Eye (tissue), 1 donor: ENCODE data around the gene DCAF17.
"Not testable (repeated sequence)": the region's sequence is repeated elsewhere in the genome, so short reads cannot be mapped to it uniquely, and the experiment has no call there.

ENCODE experiments used
- DNase-seq: peaks from one replicate; pipeline ENCODE4 v3.0.0-alpha.2; 2015

The DCAF17 gene

DNA sequence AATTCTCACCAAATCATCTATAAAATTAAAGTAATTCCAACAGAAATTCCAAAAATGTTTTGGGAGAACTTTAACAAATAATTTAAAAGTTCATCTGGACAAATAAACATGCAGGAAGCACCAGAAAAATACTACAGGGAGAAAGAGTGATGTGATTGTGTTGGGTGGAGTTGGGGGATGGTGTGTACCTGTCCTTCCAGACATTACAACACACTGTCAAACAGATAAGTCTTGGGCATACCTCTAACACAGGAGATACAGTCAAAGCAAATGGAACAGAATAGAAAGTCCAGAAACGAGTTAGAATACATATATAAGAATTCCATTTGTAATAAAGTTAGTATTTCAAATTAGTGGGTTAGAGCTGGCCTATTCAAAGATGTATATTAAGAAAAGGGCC is 22.8 kb upstream of the DCAF17 start:
- DNase-seq: no peak

DNA sequence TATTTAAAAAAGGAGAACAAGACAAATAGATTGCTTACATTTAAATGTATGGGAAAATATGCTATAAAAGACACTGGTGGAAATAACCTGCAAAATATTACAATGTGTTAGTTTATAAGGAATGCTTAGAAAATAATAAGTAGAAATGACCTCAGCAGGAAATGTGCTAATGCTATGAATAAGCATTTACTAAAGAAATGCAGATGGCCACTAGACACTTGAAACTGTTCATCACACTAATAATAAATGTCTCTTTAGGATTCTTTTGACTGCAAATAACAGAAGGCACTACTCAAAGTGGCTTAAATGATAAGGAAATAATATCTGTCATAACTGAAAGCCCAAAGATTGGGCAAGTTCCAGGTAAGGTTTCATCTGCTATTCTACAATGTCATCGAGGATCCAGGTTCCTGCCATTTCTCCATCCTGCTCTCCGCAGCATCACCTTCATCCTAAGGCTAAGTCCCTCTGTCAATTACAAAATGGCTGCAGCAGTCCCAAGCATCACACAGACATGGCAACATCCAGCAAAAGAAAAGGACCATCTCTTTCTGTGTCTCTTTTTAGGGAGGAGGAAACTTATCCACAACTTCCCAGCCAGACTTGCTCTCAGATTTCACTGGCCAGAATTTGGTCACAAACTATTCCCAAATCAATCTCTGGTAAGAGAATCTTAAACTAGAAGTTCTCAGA is 22.1 kb upstream of the DCAF17 start:
- DNase-seq: no peak

DNA sequence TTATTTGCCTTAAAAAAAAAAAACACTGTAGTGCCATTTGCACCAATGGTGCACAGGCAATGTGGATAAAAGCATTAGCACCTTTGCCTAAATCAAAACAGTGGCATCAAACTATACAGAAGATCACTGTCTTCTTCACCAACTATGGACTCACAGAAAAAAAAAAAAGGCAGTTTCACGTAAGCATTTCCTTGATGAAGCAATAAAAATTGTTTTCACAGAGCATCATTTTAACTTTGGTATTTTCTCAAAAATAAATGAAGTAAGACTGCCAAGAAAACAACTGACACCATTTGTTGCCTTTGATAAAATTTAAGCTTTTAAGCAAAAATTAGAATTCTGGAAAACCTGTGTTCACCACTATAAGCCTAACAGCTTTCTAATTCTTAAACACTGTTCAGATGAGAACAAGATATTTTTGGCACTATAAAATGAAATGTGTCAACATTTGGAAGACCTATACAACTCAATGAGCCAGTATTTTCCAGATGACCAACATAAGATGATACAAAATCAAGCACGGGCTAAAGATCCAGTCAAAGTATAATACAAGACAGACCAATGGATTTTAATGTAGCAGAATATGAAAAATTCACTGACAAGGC is 21.4 kb upstream of the DCAF17 start:
- no peak for DNase-seq

DNA sequence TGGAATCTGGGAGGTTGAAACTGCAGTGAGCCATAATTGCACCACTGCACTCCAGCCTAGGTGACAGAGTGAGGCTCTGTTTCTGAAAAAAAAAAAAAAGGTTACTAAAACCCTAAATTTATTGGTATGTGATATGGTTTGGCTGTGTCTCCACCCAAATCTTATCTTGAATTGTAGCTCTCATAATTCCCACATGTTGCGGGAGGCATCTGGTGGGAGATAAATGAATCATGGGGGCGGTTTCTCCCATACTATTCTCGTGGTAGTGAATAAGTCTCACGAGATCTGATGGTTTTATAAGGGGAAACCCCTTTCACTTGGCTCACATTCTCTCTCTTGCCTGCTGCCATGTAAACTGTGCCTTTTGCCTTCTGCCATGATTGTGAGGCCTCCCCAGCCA is 19.4 kb upstream of the DCAF17 start:
- not testable (repeated sequence) for DNase-seq

DNA sequence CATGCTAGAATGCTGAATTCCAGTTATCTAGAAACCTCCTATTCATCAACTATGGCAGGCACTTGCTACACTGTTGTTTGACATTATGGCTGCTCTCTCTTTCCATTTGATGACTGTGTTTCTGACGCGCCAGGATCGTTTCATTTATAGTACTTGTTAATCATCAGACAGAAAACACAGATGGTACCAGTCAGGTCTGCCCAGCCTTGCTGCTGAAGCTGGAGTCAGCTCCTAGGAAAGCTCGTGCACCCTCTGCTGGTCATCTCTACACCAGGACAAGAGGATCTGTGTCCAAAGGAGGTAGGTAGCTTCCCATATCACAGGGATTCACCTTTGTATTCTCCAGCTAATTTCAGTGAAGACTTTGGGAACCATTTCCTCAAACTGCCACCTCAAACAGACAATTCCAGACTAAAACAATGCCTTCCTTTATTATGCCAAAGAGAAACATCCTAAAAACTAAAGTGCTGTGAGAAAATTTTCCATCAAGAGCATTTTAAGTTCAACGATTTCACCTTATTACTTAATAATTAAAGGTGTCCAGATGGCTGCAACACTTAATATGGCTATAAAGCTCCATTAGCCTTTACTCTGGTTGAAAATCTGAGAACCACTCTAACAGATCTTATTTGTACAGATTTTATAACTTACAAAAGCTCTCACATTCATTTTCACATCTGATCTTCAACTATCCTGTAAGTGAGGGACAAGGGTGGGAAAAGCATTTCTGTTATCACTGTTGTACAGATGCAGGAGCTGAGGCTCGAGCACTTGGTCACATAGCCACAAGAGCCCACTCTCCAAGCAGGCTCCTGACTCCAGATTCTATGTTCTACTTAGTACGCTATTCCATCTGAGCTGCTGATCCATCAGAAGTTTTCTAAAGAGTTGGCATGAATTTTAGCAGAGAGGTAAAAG is 17.8 kb upstream of the DCAF17 start:
- peak; percentile 95 for DNase-seq

DNA sequence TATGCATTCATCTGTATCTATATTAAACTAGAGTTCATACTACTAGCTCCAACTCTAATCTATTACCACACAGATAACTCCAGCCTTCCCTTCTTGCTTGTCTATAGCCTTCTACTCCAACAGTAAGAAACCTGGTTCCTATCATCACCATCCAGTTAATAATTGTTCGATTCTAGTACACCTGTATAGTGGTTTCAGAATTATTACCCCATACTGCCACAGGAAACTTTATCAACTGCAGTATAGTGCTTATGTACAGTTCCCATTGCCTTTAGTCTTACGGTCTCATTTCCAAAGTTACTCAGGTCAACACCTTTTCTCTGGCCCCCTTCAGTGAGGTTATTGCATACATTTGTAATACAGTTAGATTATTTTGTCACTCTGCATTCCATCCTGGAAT is 14.7 kb upstream of the DCAF17 start:
- DNase-seq: no peak

DNA sequence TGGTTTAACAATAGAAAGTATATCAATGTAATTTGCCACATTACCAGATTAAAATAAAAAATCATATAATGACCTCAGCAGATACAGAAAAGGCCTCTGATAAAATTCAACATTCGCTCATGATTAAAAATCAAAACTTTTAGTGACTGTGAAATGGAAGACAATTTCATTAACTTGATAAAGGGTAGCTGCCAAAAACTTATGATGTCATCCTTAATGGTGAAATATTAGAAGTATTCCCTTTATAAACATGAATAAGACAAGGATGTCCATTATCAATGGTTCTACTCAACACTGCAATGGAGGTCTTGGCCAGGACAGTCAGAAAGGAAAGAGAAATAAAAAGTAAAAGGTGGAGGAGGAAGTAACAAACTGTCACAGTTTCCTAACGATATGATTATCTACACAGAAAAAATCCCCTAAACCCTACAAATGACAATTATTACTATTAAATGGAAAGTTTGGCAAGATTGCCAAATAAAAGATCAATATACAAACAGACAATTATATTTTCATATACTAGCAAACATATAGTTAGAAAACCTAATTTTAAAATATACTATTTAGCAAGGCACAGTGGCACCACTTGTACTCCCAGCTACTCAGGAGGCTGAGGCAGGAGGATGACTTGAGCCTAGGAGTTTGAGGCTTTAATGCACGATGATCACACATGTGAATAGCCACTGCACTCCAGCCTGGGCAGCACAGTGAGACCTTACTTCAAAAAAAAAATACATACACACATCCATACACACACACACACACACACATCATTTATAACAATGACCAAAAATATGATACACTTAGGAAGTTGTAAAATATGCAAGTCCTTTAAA is 13.1 kb upstream of the DCAF17 start:
- no peak for DNase-seq

DNA sequence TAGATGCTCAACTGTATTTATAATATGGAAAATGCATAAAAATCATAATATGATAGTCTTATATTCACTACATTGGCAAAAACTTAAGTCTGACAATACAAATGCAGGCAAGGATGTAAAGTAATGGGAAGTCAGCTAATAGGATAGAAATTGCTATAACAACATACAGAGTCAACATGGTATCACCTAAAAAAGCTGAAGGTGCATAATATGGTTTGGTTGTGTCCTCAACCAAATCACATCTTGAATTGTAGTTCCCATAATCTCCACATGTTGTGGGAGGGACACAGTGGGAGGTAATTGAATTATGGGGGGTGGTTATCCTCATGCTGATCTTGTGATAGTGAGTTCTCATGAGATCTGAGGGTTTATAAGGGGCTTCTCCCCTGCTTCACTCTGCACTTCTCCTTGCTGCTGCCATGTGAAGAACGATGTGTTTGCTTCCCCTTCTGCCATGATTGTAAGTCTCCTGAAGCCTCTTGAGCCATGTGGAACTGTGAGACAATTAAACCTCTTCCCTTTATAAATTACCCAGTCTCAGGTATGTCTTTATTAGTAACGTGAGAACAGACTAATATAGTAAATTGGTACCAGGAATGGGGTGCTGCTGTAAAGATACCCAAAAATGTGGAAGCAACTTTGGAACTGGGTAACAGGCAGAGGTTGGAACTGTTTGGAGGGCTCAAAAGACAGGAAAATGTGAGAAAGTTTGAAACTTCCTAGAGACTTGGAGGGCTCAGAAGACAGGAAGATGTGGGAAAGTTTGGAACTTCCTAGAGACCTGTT is 11.1 kb upstream of the DCAF17 start:
- not testable (repeated sequence) for DNase-seq

DNA sequence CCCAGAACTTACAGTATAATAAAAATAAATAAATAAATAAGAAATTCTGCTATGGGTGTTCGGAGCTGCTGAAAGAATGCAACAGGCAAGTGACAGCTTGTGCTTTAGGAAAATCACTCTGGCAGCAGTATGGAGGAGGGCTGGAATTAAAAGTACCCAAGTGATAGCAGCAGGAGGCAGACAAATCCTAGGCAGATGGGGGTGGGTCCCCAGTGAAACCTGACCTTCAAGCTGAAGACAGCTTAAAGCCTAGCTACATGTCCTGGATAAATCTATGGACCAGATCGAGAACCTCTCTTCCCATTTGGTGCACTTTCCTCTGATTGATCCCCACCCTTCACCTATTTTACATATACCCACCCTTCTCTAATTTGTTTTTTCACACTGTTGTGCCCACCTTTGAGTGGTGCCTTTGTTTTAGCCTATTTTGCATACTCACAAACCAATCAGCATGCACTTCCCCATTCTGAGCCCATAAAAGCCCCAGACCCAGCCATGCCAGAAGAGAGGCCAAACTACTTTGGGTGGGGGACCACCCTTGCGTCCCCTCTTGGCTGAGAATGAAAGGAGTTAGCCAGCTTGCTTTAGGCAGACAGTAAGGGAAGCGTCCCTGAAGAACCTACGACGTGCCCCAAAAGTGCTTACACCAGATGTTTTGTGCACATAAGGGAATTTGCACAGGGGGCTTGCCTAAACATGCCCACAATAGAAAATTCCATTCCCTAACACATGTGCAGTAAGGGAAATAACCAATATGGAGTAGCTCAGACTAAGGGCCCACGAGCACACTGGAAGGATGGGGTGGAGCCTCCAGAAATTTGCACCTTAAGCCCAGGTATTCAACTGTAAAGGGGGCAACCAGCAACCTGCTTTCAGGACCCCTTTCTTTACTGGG is 3.3 kb upstream of the DCAF17 start:
- DNase-seq: peak; percentile 15

DNA sequence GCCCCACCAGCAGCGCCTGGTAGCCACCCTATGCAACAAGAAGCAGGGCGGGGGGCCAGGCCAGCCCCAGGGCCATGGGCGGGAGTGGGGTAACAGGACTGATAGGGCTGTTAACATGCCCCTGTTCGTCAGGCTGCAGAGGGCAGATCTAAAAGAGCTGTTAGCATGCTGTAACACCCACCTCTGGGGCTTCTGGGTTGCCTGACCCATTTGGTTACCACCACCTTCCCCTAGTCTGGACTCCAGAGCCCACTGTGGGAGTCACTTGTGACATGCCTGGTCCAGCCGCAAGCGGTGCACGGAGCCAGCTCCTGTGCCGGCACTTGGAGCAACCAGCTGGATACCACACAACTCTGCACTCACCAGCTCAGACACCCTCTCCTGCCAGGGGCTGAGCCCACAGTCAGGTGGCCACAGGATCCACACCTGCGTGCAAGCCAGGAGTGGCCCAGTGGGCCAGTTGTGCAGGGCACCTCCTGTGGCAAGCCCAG is 2.3 kb upstream of the DCAF17 start:
- no peak for DNase-seq

DNA sequence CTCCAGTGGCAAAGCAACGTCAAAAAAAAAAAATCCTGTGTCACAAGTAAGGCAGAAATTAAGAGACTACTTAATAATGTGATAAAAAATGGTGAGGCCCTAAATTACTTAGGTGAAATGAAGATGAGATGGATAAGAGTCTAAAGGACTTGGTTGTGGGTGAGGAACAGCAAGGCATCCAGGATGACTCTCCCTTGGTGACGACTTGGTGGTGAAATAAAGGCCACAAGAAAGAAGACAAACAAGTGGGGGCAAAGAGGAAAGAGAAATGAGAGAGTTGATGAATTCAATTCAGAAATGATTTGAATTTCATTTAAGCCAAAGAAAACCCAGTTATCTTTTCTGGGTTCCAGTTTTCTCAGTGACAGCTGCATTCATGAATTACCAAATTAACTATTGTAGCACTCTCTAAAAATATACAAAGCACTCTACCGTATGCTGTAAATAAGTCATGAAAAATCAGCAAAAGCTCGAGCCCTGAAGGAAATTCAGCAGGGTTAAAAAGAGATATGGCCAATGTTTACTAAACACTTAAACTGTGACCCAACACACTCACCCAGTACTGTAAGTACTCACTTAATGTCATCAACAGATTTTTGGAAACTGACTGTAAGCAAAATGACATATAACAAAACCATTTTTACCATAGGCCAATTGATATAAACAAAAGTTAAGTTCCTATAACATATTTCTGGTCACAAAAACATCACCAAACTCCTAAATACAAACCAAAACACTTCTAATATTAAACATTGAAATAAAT is 1.6 kb upstream of the DCAF17 start:
- DNase-seq: no peak

DNA sequence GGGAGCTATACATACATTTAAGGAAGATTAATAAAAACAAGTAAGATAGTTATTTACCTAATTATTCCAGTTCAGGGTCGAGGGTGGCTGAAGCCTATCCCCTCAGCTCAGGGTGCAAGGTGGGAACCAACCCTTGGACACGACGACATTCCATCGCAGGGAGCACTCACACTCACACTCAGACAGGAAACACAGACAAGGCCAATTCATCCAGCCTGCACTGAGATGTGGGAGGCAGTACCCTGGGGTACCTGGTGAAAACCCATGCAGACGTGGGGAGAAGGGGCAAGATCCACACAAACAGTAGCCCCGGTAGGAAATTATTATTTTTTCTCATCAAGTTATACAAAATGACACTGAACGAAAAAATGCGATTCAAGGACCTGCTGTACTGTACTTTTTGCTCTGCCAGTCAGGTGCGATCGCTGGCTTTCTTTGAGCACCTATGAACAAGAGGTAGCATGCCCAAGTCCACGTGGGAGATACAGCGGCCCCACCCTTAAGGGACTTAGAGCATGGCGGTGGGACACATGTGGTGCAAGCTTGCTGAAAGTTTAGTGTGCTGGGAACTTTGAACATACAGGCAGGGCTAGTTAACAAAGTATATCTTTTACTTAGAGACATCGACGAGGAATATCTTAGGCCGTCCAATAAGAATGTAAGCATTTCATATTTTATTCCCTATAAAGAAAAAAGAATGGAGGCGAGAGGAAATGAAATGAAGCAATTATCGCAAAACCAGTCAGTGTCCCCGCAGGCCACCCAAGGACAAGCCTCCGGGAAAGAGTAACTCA is 860 bp upstream of the DCAF17 start:
- no peak for DNase-seq

DNA sequence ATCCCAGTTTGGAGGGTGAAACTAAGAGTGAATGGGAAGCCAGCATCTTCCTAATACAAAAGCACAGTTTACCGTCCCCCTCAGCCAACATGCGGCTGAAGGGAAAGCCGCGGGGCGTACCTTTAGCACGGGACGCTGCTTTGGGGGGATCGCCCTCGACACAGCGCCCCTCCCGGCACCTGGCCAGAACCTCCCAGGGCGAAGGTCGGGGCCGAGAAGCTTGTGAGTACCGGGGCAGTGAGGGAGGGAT is 338 bp upstream of the DCAF17 start, which contains the start of gene METTL8:
Gene METTL8 (minus strand): TSS at position 228 of the 250 bp plus-strand sequence. CDS start 41,805 bp downstream, outside the sequence.
- DNase-seq: no peak

DNA sequence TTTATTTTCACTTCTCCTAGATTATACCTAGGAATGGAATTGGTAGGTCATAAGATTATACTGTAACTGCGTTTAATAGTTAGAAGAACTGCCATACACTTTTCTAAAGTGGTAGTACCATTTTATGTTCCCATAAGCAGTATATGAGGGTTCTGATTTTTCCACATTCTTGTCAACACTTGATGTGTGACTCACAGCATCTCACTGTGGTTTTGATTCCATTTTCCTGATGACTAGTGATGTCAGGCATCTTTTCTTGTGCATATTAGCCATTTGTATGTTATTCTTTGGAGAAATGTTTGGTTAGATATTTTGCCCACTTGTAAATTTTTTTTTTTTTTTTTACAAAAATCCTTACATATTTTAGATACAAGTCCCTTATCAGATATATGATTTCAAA is 2.3 kb downstream of the DCAF17 start:
- peak; percentile 19 for DNase-seq

DNA sequence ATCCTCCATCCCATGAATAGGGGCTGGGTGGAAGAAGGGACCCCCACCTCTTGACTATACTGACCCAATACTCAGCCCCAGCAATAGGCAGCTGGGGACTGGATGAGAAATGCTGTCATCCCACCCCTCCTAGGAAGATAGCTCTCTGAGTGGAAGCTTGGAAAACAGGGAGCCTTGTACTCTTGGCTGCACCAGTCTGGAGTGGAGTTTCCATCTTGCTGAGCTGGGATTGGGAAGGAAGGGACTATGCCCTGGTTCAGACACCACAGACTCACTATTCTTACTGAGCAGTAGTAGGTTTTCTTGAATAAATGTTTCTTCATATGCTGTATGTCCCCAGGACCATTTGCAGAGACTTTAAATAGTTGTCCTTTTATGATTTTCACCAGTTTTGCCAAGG is 7.4 kb downstream of the DCAF17 start:
- no peak for DNase-seq

DNA sequence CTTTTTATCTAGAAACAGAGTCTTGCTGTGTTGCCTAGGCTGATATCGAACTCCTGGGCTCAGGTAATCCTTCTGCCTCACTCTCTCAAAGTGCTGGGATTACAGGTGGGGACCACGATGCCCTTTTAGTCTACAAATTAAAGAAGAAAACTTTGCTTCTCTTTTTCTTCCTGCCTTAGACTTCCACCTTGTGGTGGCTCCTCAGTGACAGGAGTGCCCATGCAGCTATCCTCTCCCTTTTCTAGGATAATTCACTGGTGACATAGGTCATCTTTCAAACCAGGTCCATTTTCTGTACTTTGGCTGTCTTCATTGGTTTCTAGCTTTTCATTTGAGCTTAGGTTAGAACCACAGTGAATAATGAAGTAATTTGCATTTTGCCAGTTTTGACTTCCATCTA is 13.6 kb downstream of the DCAF17 start:
- DNase-seq: no peak

DNA sequence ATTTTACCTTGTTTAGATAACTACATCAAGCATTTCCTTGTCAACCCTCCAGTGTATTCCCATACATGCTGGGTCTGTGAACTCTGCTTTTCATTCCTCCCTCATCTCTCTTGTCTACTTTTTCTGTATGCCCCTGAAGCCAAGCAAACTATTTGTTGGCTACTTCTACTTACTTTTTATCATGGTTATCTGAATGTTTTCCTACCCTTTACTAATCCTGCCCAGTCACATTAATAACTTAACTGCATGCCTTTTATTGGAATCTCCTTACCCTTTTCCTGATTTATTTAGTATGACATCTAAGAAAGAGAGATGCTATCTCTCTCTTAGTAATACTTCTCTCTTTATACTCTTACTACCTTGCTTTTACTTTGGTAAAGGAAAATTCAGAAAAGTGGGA is 17.0 kb downstream of the DCAF17 start:
- DNase-seq: no peak

DNA sequence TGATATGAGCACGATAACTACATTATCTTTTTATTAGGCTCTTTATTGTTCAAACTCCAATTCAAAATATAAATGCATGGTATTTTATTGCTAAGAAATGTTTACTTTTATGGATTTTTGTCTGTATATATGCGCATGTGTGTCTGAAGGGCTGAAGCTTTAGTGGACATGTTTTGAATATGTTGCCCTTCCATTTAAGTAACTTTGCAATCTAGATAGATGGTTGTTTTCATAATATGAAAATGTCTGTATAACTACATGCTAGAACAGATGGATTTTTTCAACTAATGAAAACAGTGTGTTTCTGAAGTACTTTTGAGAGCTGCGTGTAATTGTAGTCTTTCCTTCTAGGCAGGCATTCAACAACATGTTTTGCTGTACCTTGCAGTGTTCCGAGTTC is 18.7 kb downstream of the DCAF17 start:
- no peak for DNase-seq

DNA sequence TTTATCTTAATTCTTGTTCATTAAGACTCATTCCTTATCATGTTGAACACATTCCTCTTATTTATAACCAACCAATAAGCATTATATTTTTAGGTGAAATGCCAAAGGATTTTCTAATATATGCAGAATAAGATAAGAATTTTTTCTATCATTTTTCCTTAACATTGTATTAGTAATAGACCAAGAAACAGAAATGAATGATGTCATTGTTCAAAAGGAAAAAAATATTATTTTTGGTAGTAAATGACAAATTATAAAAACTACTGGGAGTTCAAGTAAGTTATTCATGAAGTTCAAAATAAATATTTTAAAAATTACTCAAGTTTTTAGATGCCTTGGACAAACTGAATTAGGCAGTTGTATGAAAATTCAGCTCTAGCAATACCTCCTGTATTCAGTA is 25.5 kb downstream of the DCAF17 start:
- DNase-seq: no peak
